Progenitor cell of endocrine pancreas (in vitro differentiated cells): ENCODE results near the gene ANKRD16. TPM values are rescaled to one million over a fixed set of nuclear protein-coding genes. Genes with fewer than 3 reads are reported as not detected.
A peak's percentile ranks its signal among the peaks of the same experiment; 100 is the strongest.

Source experiments
- DNase-seq: peaks from one replicate; pipeline ENCODE4 v3.0.0; 2021; ENCODE audit warnings: low spot score; ENCODE audit not compliant: unreplicated experiment
- H3K27ac Mint-ChIP-seq: 2 replicates; pipeline ENCODE4 v1.8.0; 2021; ENCODE audit warnings: mild to moderate bottlenecking, moderate library complexity, mixed read lengths
- H3K27me3 Mint-ChIP-seq: 2 replicates; pipeline ENCODE4 v1.8.0; 2021; ENCODE audit warnings: mixed read lengths
- H3K36me3 Mint-ChIP-seq: 2 replicates; pipeline ENCODE4 v1.8.0; 2022; ENCODE audit warnings: mixed read lengths; ENCODE audit not compliant: insufficient read depth
- H3K4me1 Mint-ChIP-seq: 2 replicates; pipeline ENCODE4 v1.8.0; 2021; ENCODE audit warnings: low read depth, mixed read lengths
- H3K4me3 Mint-ChIP-seq: 2 replicates; pipeline ENCODE4 v1.8.0; 2021; ENCODE audit warnings: low read depth, mild to moderate bottlenecking, moderate library complexity, mixed read lengths
- H3K9me3 Mint-ChIP-seq: 2 replicates; pipeline ENCODE4 v1.8.0; 2021; ENCODE audit warnings: low read depth, mixed read lengths
- CTCF ChIP-seq: fragments of 200-600 bp; sonication (generic); IDR thresholded peaks from one replicate; pipeline ENCODE4 v1.5.0; 2021; ENCODE audit warnings: antibody characterized with exemption, mild to moderate bottlenecking; ENCODE audit not compliant: unreplicated experiment
- total RNA-seq: library from RNA; stranded (reverse); gene quantifications from 2 replicates; pipeline ENCODE4 v1.2.1, GENCODE V29; 2021

Gene ANKRD16
- total RNA-seq, 1 donor from 2014 or later, result 18.0 TPM

GRCh38 chr10:5812283-5813090 lies 77.2 kb downstream of the ANKRD16 start:
- peak; percentile 32 for DNase-seq
- peak overlapping the region; percentile 94 for H3K27ac Mint-ChIP-seq
- TF ChIP-seq CTCF, result no peak

More at GRCh38 chr10:5812283-5813090, 77.2 kb downstream of the ANKRD16 start:
- Mint-ChIP-seq H3K4me3 (peak overlapping the region; percentile 82), H3K9me3 (no peaks in the 10 kb centered on the region), H3K4me1 (peaks cover 34% of the 10 kb centered on the region), H3K27me3 (no peaks in the 10 kb centered on the region), H3K36me3 (peaks cover 5% of the 10 kb centered on the region)

Other genes with a start within 250 kb of the ANKRD16 start
- gene ASB13, start 223.3 kb downstream of the ANKRD16 start, total RNA-seq, result 11.1 and 13.5 TPM in 2 replicates
- 57.1 and 57.7 TPM in 2 replicates for gene TASOR2, start 205.1 kb downstream of the ANKRD16 start, total RNA-seq
- 284 and 287 TPM in 2 replicates for gene GDI2, start 76.5 kb downstream of the ANKRD16 start, total RNA-seq
- gene FBH1, start 350 bp upstream of the ANKRD16 start, total RNA-seq, result 85.5 and 87.4 TPM in 2 replicates
- gene IL15RA, start 87.7 kb upstream of the ANKRD16 start, total RNA-seq, result 0.48 and 1.5 TPM in 2 replicates
- not detected in 2 replicates for gene IL2RA, start 172.5 kb upstream of the ANKRD16 start, total RNA-seq
- gene RBM17, start 199.1 kb upstream of the ANKRD16 start, total RNA-seq, result 122 and 138 TPM in 2 replicates